Kidney (tissue), 22 donors: Measurements from ENCODE around the gene HDHD3. TPM values are rescaled to one million over a fixed set of nuclear protein-coding genes. Genes with fewer than 3 reads are reported as not detected.

ENCODE experiments used
- DNase-seq, 5 donors: peaks; one replicate each; pipeline ENCODE4 v3.0.0-alpha.2; 2013 to 2020
- FAIRE-seq: peaks from 2 replicates; lab custom pipeline; 2012; peaks lifted over from hg19 to GRCh38; lab: Jason Lieb, UNC
- H3K27ac ChIP-seq, 2 donors: one replicate each; pipeline ENCODE4 v1.7.0; 2013; ENCODE audit warnings: low read depth in 2 of 2, low read length in 2 of 2, inconsistent platforms in 1 of 2
- H3K27me3 ChIP-seq: one replicate; pipeline ENCODE4 v1.7.1; 2013; ENCODE audit warnings: low read length, inconsistent platforms; ENCODE audit not compliant: control insufficient read depth, insufficient read depth
- H3K36me3 ChIP-seq, 3 donors: one replicate each; pipeline versions ENCODE4 v1.7.0 to v1.7.1; 2013; ENCODE audit warnings: low read length in 3 of 3, control low read depth in 1 of 3, inconsistent platforms in 1 of 3; ENCODE audit not compliant: insufficient read depth in 3 of 3, control insufficient read depth in 2 of 3
- H3K4me1 ChIP-seq, 3 donors: one replicate each; pipeline versions ENCODE4 v1.7.0 to v1.7.1; 2013; ENCODE audit warnings: low read length in 3 of 3, inconsistent platforms in 1 of 3, low read depth in 1 of 3; ENCODE audit not compliant: control insufficient read depth in 2 of 3, insufficient read depth in 2 of 3
- H3K4me3 ChIP-seq, 3 donors: one replicate each; pipeline versions ENCODE4 v1.7.0 to v1.8.1; 2013; ENCODE audit warnings: low read length in 3 of 3, control low read depth in 1 of 3, inconsistent platforms in 1 of 3
- H3K9ac ChIP-seq, 3 donors: one replicate each; pipeline versions ENCODE4 v1.7.0 to v1.7.1; 2013; ENCODE audit warnings: low read length in 3 of 3, control low read depth in 1 of 3, inconsistent platforms in 1 of 3
- H3K9me3 ChIP-seq, 3 donors: one replicate each; pipeline versions ENCODE4 v1.7.0 to v1.7.1; 2013; ENCODE audit warnings: low read length in 3 of 3, control low read depth in 1 of 3, inconsistent platforms in 1 of 3; ENCODE audit not compliant: control insufficient read depth in 2 of 3, insufficient read depth in 1 of 3
- intact Hi-C: fragments of 100-400 bp; cut with DNase I; formaldehyde crosslinking; loops from one replicate; pipeline ENCODE4 v1.11.1; 2022
- long read RNA-seq, 10 donors: library from polyadenylated mRNA in 1 of 10; unstranded in 1 of 10; transcript quantifications; one replicate each; pipeline ENCODE4 v2.0.0 and lab custom pipeline, GENCODE V29; 2021 to 2026
- polyA plus RNA-seq: library from polyadenylated mRNA; stranded (reverse); fragments of 350-450 nt; fragmentation: Illumina TruSeq; extraction: RNeasy Lipid Tissue Mini Kit (QIAGEN cat#74804); gene quantifications from one replicate; pipeline ENCODE4 v1.2.3, GENCODE V29; 2014; ENCODE audit warnings: low read depth, low replicate concordance; ENCODE audit not compliant: insufficient read depth
- total RNA-seq: library from RNA; stranded (reverse); fragmentation: NEBNext Ultra II Directional; extraction: Animal tissue kit (Norgen Biotek cat#: 25700); gene quantifications from one replicate; pipeline ENCODE4 v1.2.1, GENCODE V29; 2021
- TF ChIP-seq, protein P1 (sequence below): IDR thresholded peaks from 3 replicates; pipeline ENCODE4 v1.5.1; 2012; ENCODE audit warnings: mild to moderate bottlenecking, moderate library complexity, borderline replicate concordance; ENCODE audit not compliant: insufficient read depth; ENCODE audit errors: extremely low read depth
- donor health status: control.
- donor health status: control.
- donor health status: control.
- donor health status: control.
- donor health status: control.
- donor health status: DM: yes; HTN: yes; CAD: no.
- donor health status: Normal renal cell carcinoma (clear cell type).

HDHD3 gene, protein sequence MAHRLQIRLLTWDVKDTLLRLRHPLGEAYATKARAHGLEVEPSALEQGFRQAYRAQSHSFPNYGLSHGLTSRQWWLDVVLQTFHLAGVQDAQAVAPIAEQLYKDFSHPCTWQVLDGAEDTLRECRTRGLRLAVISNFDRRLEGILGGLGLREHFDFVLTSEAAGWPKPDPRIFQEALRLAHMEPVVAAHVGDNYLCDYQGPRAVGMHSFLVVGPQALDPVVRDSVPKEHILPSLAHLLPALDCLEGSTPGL
- 29.8 TPM for total RNA-seq
- polyA plus RNA-seq: 107 TPM
- long read RNA-seq, donor 1, transcript HDHD3-203 (3 exons, 913 nt): major isoform, 5 of 12 reads
- long read RNA-seq, donor 1, partial matches to known transcripts: 0 of 12 reads
- long read RNA-seq, donor 1, other reads (novel, unspliced or antisense): 0 of 12 reads
- long read RNA-seq, donor 2, transcript HDHD3-203 (3 exons, 913 nt): major isoform, 12 of 24 reads
- long read RNA-seq, donor 2, transcript HDHD3-202 (3 exons, 1,497 nt): minor isoform, 10 of 24 reads
- long read RNA-seq, donor 2, partial matches to known transcripts: 0 of 24 reads
- long read RNA-seq, donor 2, other reads (novel, unspliced or antisense): 0 of 24 reads
- long read RNA-seq, donor 3, transcript HDHD3-202 (3 exons, 1,497 nt): major isoform, 14 of 29 reads
- long read RNA-seq, donor 3, transcript HDHD3-203 (3 exons, 913 nt): minor isoform, 11 of 29 reads
- long read RNA-seq, donor 3, partial matches to known transcripts: 0 of 29 reads
- long read RNA-seq, donor 3, other reads (novel, unspliced or antisense): 0 of 29 reads
- long read RNA-seq, donor 4, transcript HDHD3-202 (3 exons, 1,497 nt): major isoform, 6 of 13 reads
- long read RNA-seq, donor 4, partial matches to known transcripts: 0 of 13 reads
- long read RNA-seq, donor 4, other reads (novel, unspliced or antisense): 0 of 13 reads
- long read RNA-seq, donor 5: 0 reads
- long read RNA-seq, donor 6, transcript HDHD3-202 (3 exons, 1,497 nt): major isoform, 14 of 27 reads
- long read RNA-seq, donor 6, transcript HDHD3-203 (3 exons, 913 nt): minor isoform, 11 of 27 reads
- long read RNA-seq, donor 6, partial matches to known transcripts: 0 of 27 reads
- long read RNA-seq, donor 6, other reads (novel, unspliced or antisense): 0 of 27 reads
- long read RNA-seq, donor 7, transcript HDHD3-201 (2 exons, 1,834 nt): minor isoform, 5 of 27 reads
- long read RNA-seq, donor 7, transcript HDHD3-203 (3 exons, 913 nt): minor isoform, 6 of 27 reads
- long read RNA-seq, donor 7, transcript HDHD3-202 (3 exons, 1,497 nt): major isoform, 10 of 27 reads
- long read RNA-seq, donor 7, partial matches to known transcripts: 0 of 27 reads
- long read RNA-seq, donor 7, other reads (novel, unspliced or antisense): 6 of 27 reads
- long read RNA-seq, donor 8, transcript HDHD3-203 (3 exons, 913 nt): minor isoform, 5 of 15 reads
- long read RNA-seq, donor 8, transcript HDHD3-202 (3 exons, 1,497 nt): major isoform, 9 of 15 reads
- long read RNA-seq, donor 8, partial matches to known transcripts: 0 of 15 reads
- long read RNA-seq, donor 8, other reads (novel, unspliced or antisense): 0 of 15 reads
- long read RNA-seq, donor 9, transcript HDHD3-202 (3 exons, 1,497 nt): major isoform, 8 of 13 reads
- long read RNA-seq, donor 9, partial matches to known transcripts: 0 of 13 reads
- long read RNA-seq, donor 9, other reads (novel, unspliced or antisense): 0 of 13 reads
- long read RNA-seq, donor 10, transcript HDHD3-201 (2 exons, 1,834 nt): minor isoform, 5 of 16 reads
- long read RNA-seq, donor 10, transcript HDHD3-202 (3 exons, 1,497 nt): major isoform, 7 of 16 reads
- long read RNA-seq, donor 10, partial matches to known transcripts: 0 of 16 reads
- long read RNA-seq, donor 10, other reads (novel, unspliced or antisense): 0 of 16 reads

DNA sequence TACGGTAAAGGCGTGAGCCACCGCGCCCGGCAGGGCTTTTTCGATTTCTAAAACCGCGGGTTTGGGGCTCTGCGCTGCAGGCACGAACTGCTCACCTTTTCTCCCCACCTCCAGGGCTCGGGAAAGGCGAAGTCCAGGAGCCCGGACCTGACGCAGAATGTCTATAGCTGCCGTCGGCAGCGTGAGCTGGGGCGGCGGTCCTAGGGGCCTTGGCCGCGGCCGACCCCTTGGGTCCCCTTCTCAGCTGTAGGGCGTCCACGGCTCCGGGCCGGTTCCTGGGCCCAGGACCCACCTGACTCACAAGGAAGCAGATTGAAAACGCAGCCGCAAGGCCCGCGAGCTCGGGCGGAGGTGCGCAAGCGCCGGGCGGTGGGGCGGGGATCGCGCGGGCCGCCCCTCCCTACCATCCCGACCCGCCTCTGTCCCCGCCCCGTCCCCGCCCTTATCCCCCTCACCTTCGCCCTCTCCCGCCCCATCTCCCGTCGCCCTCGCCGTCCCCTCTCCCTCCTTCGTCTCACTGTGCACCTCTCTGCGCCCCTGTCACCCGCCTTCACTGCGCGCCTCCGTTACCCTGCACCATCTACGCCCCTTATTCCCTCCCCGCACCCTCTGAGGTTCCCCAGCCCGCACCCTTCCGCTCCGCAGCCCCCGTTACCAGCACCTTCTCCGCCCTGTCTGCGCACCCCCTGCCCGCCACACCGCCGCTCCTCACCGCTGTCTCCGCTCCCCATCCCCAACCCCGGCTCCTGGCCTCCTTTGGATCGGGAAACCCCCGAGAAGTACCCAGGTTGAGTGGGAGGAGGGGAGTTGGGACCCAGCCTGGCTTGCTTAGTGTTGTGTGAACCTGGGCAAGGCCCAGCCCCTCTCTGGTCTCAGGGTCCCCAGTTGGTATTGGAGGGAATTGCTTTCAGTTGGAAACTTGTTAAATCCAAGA lies at the start of gene HDHD3:
Gene HDHD3, minus strand, starts transcription at position 353 of the 934 bp plus-strand sequence. CDS start 2,632 bp downstream, outside the sequence.
- Histone ChIP-seq H3K36me3 (peaks cover 0 to 10% (median 0%) of the 10 kb centered on the region in 3 donors), H3K4me1 (peaks cover 0 to 18% (median 3%) of the 10 kb centered on the region in 3 donors), H3K9ac (peak within 1 kb of the TSS; percentile 50 to 91 (median 90)), H3K27ac (peak within 1 kb of the TSS; percentile 85 to 90), H3K9me3 (no peaks in the 10 kb centered on the region), H3K27me3 (no peaks in the 10 kb centered on the region), H3K4me3 (peak within 1 kb of the TSS; percentile 63 to 88 (median 76))
- TF ChIP-seq, protein P1, sequence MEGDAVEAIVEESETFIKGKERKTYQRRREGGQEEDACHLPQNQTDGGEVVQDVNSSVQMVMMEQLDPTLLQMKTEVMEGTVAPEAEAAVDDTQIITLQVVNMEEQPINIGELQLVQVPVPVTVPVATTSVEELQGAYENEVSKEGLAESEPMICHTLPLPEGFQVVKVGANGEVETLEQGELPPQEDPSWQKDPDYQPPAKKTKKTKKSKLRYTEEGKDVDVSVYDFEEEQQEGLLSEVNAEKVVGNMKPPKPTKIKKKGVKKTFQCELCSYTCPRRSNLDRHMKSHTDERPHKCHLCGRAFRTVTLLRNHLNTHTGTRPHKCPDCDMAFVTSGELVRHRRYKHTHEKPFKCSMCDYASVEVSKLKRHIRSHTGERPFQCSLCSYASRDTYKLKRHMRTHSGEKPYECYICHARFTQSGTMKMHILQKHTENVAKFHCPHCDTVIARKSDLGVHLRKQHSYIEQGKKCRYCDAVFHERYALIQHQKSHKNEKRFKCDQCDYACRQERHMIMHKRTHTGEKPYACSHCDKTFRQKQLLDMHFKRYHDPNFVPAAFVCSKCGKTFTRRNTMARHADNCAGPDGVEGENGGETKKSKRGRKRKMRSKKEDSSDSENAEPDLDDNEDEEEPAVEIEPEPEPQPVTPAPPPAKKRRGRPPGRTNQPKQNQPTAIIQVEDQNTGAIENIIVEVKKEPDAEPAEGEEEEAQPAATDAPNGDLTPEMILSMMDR: no peak
- FAIRE-seq: no peak
- intact Hi-C loops: no loop called here
- DNase-seq: peak; percentile 89 to 95 (median 92)

DNA sequence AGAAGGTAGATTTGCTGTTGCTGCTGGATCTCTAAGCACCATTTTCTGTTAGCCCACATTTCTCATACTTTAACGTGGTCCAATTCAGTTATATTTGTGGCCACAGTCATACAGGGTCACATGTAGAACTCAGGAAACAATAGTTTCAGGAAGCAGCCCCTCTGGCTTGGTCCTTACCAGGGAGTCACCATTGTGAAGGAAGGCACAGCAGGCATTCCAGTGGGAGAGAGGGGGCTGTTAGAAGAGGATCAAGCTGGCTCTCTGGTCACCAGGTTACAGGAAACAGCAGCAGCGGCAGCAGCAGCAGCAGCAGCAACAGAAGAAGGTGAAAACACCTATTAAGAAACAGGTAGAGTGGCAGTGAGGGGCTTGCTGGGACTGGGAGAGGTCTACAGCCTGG lies 48.3 kb upstream of the HDHD3 start:
- FAIRE-seq (no peak), DNase-seq (no peak)
- no peak overlapping the region for H3K27ac ChIP-seq
- TF ChIP-seq, protein P1: no peak
- no peaks in the 10 kb centered on the region for H3K36me3 ChIP-seq
- H3K9me3 ChIP-seq: no peaks in the 10 kb centered on the region
- H3K4me1 ChIP-seq: no peaks in the 10 kb centered on the region
- intact Hi-C loops: no loop called here
- no peaks in the 10 kb centered on the region for H3K27me3 ChIP-seq
- no peak overlapping the region for H3K4me3 ChIP-seq
- H3K9ac ChIP-seq: no peak overlapping the region
